Panc1 (cell line): ENCODE results near the gene CYP24A1. TPM values are rescaled to one million over a fixed set of nuclear protein-coding genes. Genes with fewer than 3 reads are reported as not detected.

Source experiments
- ATAC-seq: fragments of 200-7000 bp; cut with Tn5 transposase; 2 replicates; pipeline ENCODE4 v1.9.1; 2020; ENCODE audit warnings: mild to moderate bottlenecking, moderate library complexity
- BruUV-seq: library from RNA; stranded (reverse); fragments of 400-500 nt; replicated peaks from 2 replicates; lab custom pipeline; 2021; lab: Mats Ljungman, UMichigan
- CTCF ChIA-PET: fragments of 300-600 bp; sonication (Branson Sonifier 250); formaldehyde crosslinking; loops from one replicate; lab custom pipeline; 2022; ENCODE audit warnings: antibody characterized with exemption; lab: Charles Lee
- POLR2A ChIA-PET: fragments of 300-600 bp; sonication (Branson Sonifier 250); formaldehyde crosslinking; loops from one replicate; lab custom pipeline; 2022; ENCODE audit warnings: antibody characterized with exemption; lab: Charles Lee
- DNase-seq: peaks from one replicate; pipeline ENCODE4 v3.0.0-alpha.2; 2010; ENCODE audit warnings: low read depth, low spot score
- H3K27ac ChIP-seq: 2 replicates; pipeline ENCODE4 v1.5.1; 2011; ENCODE audit warnings: mild to moderate bottlenecking, low read length, inconsistent platforms
- H3K27me3 ChIP-seq: fragments of 200-500 bp; sonication (Bioruptor generic); 2 replicates; pipeline ENCODE4 v1.6.0; 2014; ENCODE audit warnings: low read length, inconsistent platforms; ENCODE audit not compliant: control insufficient read depth, insufficient read depth
- H3K36me3 ChIP-seq: fragments of 200-500 bp; sonication (Bioruptor generic); 2 replicates; pipeline ENCODE4 v1.5.1; 2014; ENCODE audit warnings: inconsistent platforms, mild to moderate bottlenecking, low read length, moderate library complexity; ENCODE audit not compliant: control insufficient read depth, insufficient read depth
- H3K4me1 ChIP-seq: 2 replicates; pipeline ENCODE4 v1.5.1; 2011; ENCODE audit warnings: inconsistent platforms, mild to moderate bottlenecking, low read length, moderate library complexity; ENCODE audit not compliant: control insufficient read depth, insufficient read depth
- H3K4me3 ChIP-seq, 2 experiments: 2 replicates each; pipeline ENCODE4 v1.5.1; 2011 to 2012; ENCODE audit warnings: low read depth in 2 of 2, low read length in 2 of 2, mild to moderate bottlenecking in 2 of 2, inconsistent platforms in 1 of 2, moderate library complexity in 1 of 2
- H3K9me3 ChIP-seq: fragments of 200-500 bp; sonication (Bioruptor generic); 2 replicates; pipeline ENCODE4 v1.5.1; 2014; ENCODE audit warnings: low read depth, mild to moderate bottlenecking, inconsistent platforms, low read length, moderate library complexity; ENCODE audit not compliant: control insufficient read depth, insufficient read depth
- POLR2AphosphoS5 ChIP-seq: IDR thresholded peaks from 2 replicates; pipeline ENCODE4 v1.6.1; 2012; ENCODE audit warnings: mild to moderate bottlenecking, low read depth, low read length, moderate library complexity
- SIN3A ChIP-seq: IDR thresholded peaks from 2 replicates; pipeline ENCODE4 v1.6.1; 2012; ENCODE audit warnings: low read depth, mild to moderate bottlenecking, low read length, moderate library complexity, borderline replicate concordance; ENCODE audit not compliant: insufficient read depth
- TCF7L2 ChIP-seq: IDR thresholded peaks from 2 replicates; pipeline ENCODE4 v1.6.1; 2011; ENCODE audit warnings: mild to moderate bottlenecking, low read depth, low read length, inconsistent platforms
- in situ Hi-C: cut with HindIII; loops from 2 replicates; pipeline ENCODE4 v1.10.0; 2016; ENCODE audit warnings: low sequenced_read_pairs, low pct_unique_long_range_greater_than_20kb
- intact Hi-C: fragments of 100-400 bp; cut with micrococcal nuclease; formaldehyde crosslinking; loops from one replicate; pipeline ENCODE4 v1.10.0; 2022; ENCODE audit not compliant: unreplicated experiment
- total RNA-seq: library from RNA; stranded (reverse); gene quantifications from one replicate; pipeline ENCODE4 v1.2.1, GENCODE V29; 2021; ENCODE audit not compliant: unreplicated experiment
- TF ChIP-seq, protein P1 (sequence below): fragments of 450-650 bp; IDR thresholded peaks from 2 replicates; pipeline ENCODE4 v1.5.1; 2017; ENCODE audit warnings: mild to moderate bottlenecking
- TF ChIP-seq, protein P2 (sequence below), 2 experiments: IDR thresholded peaks; 2 replicates each; pipeline ENCODE4 v1.6.1; 2011 to 2012; ENCODE audit warnings: low read depth in 2 of 2, control low read depth in 1 of 2, low read length in 1 of 2, mild to moderate bottlenecking in 1 of 2, moderate library complexity in 1 of 2; ENCODE audit not compliant: insufficient read depth in 1 of 2

CYP24A1 gene
- total RNA-seq, 1 experiment from 2014 or later = 3.0 TPM

DNA sequence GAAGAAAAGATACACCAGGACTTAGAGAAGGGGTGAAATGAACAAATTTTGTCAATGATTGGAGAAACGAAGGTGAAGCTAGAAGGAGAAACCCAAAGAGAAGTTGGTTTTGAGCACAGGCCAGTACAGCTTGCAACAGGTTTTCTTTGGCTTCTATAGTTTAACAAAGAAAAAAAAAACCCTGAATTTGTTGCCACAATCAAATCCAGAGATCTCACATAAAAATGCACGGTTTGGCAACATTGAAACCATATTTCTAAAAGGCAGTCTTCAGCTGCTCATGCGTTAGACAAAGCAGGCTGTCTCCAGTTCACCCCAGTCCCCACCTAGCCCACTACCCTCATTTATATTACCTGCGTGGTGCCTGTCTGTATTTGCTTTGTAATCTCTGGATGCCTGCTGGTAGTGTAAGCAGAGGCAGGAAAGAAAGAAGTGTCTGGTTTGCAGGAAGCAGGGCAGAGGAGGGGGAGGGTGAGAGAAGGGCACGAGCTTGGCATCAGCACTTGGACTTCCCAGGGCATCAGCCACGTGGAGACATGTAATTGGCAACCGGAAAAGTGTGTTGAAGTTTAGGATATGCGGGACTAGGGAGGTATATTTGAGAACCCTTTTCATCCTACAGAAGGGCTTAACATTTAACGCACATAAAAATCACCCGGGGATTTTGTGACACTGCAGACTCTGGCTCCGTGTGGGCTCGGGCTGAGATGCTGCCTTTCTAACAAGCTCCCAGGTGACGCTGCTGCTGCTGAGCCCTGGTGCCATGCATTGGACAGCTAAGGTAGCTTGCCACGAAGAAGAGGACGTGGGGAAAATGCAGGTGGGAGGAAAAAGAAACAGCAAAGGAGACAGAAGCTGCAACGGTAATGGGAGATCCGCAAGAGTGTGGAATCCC, 48.5 kb upstream of the CYP24A1 start:
- Histone ChIP-seq H3K27ac (no peak overlapping the region), H3K4me1 (0 out of 2 replicates have a peak, but pooled peaks cover 3% of the 10 kb centered on the region), H3K9me3 (no peaks in the 10 kb centered on the region), H3K4me3 (no peak overlapping the region), H3K36me3 (peaks cover 12% of the 10 kb centered on the region; the same call in 1 of the 2 replicates), H3K27me3 (no peaks in the 10 kb centered on the region)
- BruUV-seq = no TSS peak
- DNase-seq (no peak), ATAC-seq (no peak)
- intact Hi-C loops = loop anchor here (2.0 kb wide), 1 partner anchor 425 kb away; no protein-coding TSS in a partner anchor
- CTCF ChIA-PET = no interaction called here
- in situ Hi-C loops = no loop called here
- POLR2A ChIA-PET = no interaction called here
- TF ChIP-seq POLR2AphosphoS5 (no peak), TCF7L2 (no peak), SIN3A (no peak)
- TF ChIP-seq, protein P1, sequence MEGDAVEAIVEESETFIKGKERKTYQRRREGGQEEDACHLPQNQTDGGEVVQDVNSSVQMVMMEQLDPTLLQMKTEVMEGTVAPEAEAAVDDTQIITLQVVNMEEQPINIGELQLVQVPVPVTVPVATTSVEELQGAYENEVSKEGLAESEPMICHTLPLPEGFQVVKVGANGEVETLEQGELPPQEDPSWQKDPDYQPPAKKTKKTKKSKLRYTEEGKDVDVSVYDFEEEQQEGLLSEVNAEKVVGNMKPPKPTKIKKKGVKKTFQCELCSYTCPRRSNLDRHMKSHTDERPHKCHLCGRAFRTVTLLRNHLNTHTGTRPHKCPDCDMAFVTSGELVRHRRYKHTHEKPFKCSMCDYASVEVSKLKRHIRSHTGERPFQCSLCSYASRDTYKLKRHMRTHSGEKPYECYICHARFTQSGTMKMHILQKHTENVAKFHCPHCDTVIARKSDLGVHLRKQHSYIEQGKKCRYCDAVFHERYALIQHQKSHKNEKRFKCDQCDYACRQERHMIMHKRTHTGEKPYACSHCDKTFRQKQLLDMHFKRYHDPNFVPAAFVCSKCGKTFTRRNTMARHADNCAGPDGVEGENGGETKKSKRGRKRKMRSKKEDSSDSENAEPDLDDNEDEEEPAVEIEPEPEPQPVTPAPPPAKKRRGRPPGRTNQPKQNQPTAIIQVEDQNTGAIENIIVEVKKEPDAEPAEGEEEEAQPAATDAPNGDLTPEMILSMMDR = no peak
- TF ChIP-seq, protein P2, sequence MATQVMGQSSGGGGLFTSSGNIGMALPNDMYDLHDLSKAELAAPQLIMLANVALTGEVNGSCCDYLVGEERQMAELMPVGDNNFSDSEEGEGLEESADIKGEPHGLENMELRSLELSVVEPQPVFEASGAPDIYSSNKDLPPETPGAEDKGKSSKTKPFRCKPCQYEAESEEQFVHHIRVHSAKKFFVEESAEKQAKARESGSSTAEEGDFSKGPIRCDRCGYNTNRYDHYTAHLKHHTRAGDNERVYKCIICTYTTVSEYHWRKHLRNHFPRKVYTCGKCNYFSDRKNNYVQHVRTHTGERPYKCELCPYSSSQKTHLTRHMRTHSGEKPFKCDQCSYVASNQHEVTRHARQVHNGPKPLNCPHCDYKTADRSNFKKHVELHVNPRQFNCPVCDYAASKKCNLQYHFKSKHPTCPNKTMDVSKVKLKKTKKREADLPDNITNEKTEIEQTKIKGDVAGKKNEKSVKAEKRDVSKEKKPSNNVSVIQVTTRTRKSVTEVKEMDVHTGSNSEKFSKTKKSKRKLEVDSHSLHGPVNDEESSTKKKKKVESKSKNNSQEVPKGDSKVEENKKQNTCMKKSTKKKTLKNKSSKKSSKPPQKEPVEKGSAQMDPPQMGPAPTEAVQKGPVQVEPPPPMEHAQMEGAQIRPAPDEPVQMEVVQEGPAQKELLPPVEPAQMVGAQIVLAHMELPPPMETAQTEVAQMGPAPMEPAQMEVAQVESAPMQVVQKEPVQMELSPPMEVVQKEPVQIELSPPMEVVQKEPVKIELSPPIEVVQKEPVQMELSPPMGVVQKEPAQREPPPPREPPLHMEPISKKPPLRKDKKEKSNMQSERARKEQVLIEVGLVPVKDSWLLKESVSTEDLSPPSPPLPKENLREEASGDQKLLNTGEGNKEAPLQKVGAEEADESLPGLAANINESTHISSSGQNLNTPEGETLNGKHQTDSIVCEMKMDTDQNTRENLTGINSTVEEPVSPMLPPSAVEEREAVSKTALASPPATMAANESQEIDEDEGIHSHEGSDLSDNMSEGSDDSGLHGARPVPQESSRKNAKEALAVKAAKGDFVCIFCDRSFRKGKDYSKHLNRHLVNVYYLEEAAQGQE (IDR thresholded peaks at IDR 0.05; ENCODE audit: insufficient read depth in 1 of 2, low read depth in 2 of 2, low read length in 1 of 2) = no peak

DNA sequence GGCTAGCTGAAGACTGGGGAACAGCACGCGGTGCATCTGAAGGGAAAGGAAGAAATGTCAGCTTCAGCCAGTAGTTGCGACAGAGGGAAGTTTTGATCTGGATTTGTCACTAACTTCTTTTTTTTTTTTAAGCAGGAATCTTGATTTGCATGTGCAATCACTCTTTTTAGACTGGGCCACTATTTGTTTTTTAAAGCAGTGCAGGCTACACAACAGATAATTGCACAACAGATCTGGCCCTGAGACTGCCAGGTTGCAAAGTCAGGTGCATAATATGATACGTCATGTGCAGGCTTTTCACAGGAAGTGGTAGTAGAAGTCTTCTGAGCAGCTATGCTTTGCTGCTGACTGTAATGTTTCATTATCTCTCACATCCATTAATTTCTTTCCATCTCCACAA, 47.6 kb upstream of the CYP24A1 start:
- no peak overlapping the region for H3K4me3 ChIP-seq
- no peak for ATAC-seq
- no peaks in the 10 kb centered on the region for H3K9me3 ChIP-seq
- no peaks in the 10 kb centered on the region for H3K27me3 ChIP-seq
- no TSS peak for BruUV-seq
- H3K4me1 ChIP-seq = 0 out of 2 replicates have a peak, but pooled peaks cover 3% of the 10 kb centered on the region
- intact Hi-C loops (loop anchor here (2.0 kb wide), 1 partner anchor 425 kb away; no protein-coding TSS in a partner anchor), in situ Hi-C loops (no loop called here)
- no peak overlapping the region for H3K27ac ChIP-seq
- no peak for DNase-seq
- ChIA-PET POLR2A (no interaction called here), CTCF (no interaction called here)
- no peak for TF ChIP-seq SIN3A
- no peak for TF ChIP-seq POLR2AphosphoS5
- TF ChIP-seq, protein P2 (IDR thresholded peaks at IDR 0.05; ENCODE audit: insufficient read depth in 1 of 2, low read depth in 2 of 2, low read length in 1 of 2) = no peak
- TF ChIP-seq TCF7L2 = no peak
- TF ChIP-seq, protein P1 = no peak
- H3K36me3 ChIP-seq = peaks cover 12% of the 10 kb centered on the region; the same call in 1 of the 2 replicates
